ENCODE measurements around the gene DOCK9. TPM values are rescaled to one million over a fixed set of nuclear protein-coding genes. Genes with fewer than 3 reads are reported as not detected.

DOCK9 gene
- total RNA-seq, 1 donor from 2014 or later, result 45.9 TPM

DNA sequence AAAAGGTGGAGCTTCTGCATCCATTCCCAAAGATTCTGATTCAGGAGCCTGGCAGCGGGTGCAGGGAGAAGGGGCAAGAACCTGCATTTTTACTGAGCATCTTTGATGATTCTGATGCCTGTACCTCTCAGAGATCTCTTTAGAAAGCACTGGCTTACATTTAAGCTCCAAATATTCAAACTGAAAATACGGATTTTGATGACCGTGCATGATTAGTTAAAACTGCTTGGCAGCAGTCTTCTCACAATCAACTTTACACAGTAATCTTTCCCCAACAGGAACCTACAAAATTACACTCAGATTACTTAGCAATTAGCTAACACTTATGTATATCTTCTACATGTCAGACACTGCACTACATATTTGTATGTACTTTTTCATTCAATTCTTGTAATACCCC, 108.9 kb downstream of the DOCK9 start:
- H3K36me3 Mint-ChIP-seq (ENCODE audit: low read depth), result peaks cover 37% of the 10 kb centered on the region
- no peak overlapping the region for H3K4me3 Mint-ChIP-seq (ENCODE audit: unreplicated experiment)

DNA sequence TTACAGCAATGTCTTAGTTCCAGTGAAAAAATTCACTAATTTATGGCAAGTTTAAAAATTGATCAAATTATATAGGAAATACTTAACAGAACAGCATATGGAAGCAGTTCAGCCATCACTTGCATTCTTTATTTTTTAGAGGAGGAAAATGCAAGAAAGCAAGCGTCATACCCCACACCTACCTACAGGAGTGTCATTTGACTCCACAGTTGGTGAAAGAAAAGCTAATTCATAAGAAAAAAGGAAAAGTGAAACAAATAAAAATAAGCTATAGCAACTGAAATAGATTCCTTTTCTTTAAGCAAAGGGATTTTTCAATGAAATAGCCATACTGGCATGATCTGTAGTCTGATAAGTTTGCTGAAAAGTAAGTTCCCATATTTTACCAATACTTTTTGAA, 111.0 kb downstream of the DOCK9 start:
- Mint-ChIP-seq H3K27ac (ENCODE audit: unreplicated experiment) (no peak overlapping the region), H3K27me3 (ENCODE audit: low read depth) (no peaks in the 10 kb centered on the region), H3K4me1 (ENCODE audit: low read depth) (no peaks in the 10 kb centered on the region), H3K36me3 (ENCODE audit: low read depth) (peaks cover 27% of the 10 kb centered on the region), H3K4me3 (ENCODE audit: unreplicated experiment) (no peak overlapping the region), H3K9me3 (ENCODE audit: low read depth) (no peaks in the 10 kb centered on the region)
- DNase-seq (ENCODE audit: low spot score), result no peak
- TF ChIP-seq, protein P1, sequence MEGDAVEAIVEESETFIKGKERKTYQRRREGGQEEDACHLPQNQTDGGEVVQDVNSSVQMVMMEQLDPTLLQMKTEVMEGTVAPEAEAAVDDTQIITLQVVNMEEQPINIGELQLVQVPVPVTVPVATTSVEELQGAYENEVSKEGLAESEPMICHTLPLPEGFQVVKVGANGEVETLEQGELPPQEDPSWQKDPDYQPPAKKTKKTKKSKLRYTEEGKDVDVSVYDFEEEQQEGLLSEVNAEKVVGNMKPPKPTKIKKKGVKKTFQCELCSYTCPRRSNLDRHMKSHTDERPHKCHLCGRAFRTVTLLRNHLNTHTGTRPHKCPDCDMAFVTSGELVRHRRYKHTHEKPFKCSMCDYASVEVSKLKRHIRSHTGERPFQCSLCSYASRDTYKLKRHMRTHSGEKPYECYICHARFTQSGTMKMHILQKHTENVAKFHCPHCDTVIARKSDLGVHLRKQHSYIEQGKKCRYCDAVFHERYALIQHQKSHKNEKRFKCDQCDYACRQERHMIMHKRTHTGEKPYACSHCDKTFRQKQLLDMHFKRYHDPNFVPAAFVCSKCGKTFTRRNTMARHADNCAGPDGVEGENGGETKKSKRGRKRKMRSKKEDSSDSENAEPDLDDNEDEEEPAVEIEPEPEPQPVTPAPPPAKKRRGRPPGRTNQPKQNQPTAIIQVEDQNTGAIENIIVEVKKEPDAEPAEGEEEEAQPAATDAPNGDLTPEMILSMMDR (IDR thresholded peaks at IDR 0.05), result peak; percentile 32

More for the DNA sequence above, 108.9 kb downstream of the DOCK9 start:
- no peak overlapping the region for H3K27ac Mint-ChIP-seq (ENCODE audit: unreplicated experiment)
- TF ChIP-seq, protein P1 (IDR thresholded peaks at IDR 0.05), result no peak
- no peak for DNase-seq (ENCODE audit: low spot score)
- no peaks in the 10 kb centered on the region for H3K4me1 Mint-ChIP-seq (ENCODE audit: low read depth)
- peaks cover 9% of the 10 kb centered on the region for H3K9me3 Mint-ChIP-seq (ENCODE audit: low read depth)
- H3K27me3 Mint-ChIP-seq (ENCODE audit: low read depth), result no peaks in the 10 kb centered on the region

DNA sequence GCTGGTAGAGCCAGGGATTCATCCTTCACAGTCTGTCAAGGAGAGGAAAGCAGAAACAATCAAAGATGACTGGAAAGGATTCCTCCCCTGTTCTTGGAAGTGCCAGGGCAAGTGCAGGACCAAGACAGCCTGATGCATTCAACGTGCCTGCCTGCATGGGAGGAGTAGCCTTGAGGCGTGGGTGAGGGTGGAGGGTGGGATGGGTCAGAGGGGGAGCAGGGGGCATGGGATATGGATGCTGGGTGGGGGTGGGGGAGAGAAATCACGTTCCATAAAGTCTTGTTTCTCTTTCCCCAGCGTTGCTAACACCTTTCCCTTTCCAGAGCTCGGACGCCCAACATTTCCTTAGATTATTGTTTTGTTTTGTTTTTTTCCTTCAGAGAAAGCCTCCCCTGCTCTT, 117.4 kb downstream of the DOCK9 start:
- H3K27me3 Mint-ChIP-seq (ENCODE audit: low read depth), result no peaks in the 10 kb centered on the region
- peaks cover 35% of the 10 kb centered on the region for H3K36me3 Mint-ChIP-seq (ENCODE audit: low read depth)
- no peak overlapping the region for H3K4me3 Mint-ChIP-seq (ENCODE audit: unreplicated experiment)
- no peak overlapping the region for H3K27ac Mint-ChIP-seq (ENCODE audit: unreplicated experiment)
- no peaks in the 10 kb centered on the region for H3K9me3 Mint-ChIP-seq (ENCODE audit: low read depth)
- TF ChIP-seq, protein P1 (IDR thresholded peaks at IDR 0.05), result no peak
- DNase-seq (ENCODE audit: low spot score), result no peak
- H3K4me1 Mint-ChIP-seq (ENCODE audit: low read depth), result no peaks in the 10 kb centered on the region

DNA sequence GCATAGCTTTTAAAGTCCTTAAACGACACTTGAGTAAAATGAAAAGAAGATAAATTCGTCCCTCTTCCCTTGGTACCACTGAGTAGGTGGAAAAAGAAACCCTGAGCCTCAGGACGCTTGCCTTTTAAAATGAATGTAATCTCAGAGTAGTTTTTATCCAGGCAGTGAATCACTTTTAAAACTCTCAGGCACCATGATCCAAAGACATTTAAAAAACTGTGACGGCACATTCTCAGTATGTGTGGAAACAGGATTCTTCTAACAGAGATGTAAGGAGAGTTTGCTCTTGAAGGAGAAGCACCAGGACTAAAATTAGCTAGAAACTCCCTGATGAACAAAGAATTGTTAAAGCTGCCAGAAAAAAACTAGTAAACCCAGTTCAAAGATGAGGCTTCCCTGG, 119.7 kb downstream of the DOCK9 start:
- DNase-seq (ENCODE audit: low spot score), result no peak
- Mint-ChIP-seq H3K9me3 (ENCODE audit: low read depth) (no peaks in the 10 kb centered on the region), H3K36me3 (ENCODE audit: low read depth) (peaks cover 42% of the 10 kb centered on the region), H3K27me3 (ENCODE audit: low read depth) (no peaks in the 10 kb centered on the region), H3K4me1 (ENCODE audit: low read depth) (peaks cover 8% of the 10 kb centered on the region), H3K4me3 (ENCODE audit: unreplicated experiment) (no peak overlapping the region), H3K27ac (ENCODE audit: unreplicated experiment) (no peak overlapping the region)
- TF ChIP-seq, protein P1 (IDR thresholded peaks at IDR 0.05), result no peak

DNA sequence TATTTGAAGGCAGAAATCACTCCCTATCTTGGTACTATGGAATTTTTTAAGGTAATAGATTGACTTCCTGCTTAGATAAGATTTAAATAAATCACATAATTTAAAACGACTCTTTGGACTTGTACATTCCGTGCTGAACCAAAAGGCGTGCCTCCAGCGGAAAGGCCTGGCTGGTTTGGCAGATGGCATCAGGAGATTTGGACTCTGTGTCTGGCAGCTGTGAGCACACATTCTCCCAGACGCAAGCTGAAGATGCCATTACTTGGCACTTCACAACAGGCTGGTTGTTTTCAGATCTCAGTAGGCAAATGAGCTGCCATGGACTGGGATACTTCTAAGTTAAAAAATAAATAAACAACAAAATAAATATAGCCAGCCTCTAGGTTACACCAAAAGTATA, 120.9 kb downstream of the DOCK9 start:
- Mint-ChIP-seq H3K27me3 (ENCODE audit: low read depth) (no peaks in the 10 kb centered on the region), H3K27ac (ENCODE audit: unreplicated experiment) (no peak overlapping the region), H3K4me1 (ENCODE audit: low read depth) (peaks cover 8% of the 10 kb centered on the region), H3K36me3 (ENCODE audit: low read depth) (peaks cover 33% of the 10 kb centered on the region), H3K4me3 (ENCODE audit: unreplicated experiment) (no peak overlapping the region), H3K9me3 (ENCODE audit: low read depth) (no peaks in the 10 kb centered on the region)
- TF ChIP-seq, protein P1 (IDR thresholded peaks at IDR 0.05), result no peak
- no peak for DNase-seq (ENCODE audit: low spot score)
